NCI-H146 treated with DMSO at 0.1 percent for 48 hours (cell line): ENCODE data around the gene ATP7B.

Experiments
- DNase-seq: peaks from one replicate; lab custom pipeline; 2025; ENCODE audit not compliant: unreplicated experiment; lab: John Stamatoyannopoulos, UW

Gene ATP7B

DNA sequence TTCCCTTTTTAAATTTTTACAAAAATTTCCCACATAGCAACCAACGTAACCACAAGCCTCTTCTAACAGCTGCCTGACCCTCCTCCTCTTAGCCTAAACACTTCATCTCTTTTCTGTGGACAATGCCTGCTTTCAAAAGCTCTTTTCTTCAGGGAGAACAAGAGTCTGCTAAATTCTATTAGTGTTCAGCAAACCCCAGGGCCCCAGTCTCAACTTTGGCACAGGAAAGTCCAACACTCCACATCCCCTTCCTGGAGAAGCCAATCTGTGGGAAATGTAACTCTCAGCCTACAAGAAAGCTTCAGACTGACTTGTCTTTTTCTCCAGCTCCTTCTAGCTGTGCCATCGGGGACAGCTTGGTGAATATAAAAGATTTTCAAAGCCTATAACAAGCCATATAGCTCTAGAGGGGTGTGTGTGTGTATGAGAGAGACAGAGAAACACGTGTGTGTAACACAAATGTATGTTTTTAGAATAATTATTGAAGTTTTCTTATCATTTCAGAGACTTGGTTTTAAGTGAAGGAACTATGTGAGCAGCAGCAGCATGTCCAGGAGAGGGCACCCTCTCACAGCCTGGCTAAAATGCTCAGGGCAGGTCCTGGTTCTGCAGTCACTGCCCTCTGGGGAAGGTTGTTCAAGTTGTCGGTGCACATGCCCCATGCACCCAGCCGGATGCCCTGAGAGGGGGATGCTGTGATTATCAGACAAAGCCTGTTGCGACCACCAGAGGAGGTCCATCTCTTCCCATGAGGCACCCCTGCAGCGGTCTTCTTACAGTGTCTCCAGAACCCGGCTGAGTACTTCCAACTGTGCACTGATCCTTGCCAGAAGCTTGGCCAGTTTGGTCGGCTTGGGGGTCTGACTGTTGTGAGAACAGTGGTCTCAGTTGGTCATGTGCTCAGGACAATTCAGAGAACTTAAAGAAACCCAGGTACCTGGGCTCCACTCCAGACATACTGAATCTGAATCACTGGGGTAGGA is 115.1 kb downstream of the ATP7B start:
- DNase-seq = peak; percentile 13

DNA sequence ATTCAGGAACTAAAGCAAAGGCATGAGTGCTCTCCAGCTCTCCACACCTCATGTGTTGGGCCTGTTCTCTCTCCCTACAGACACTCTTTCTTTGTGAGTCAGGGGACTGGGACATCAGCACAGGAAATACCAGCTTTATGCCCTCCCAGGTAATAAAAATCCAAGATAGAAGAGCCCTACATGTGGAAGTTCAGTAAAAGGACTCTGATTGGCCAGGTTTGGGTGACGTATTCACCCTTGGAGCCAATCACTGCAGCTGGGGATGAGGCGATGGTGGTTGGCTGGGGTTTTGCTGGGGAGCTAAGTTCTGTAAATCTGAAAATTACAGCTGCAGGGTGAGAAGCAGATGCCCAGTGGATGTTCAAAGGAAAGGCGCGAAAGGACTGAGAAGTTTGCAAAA is 117.0 kb downstream of the ATP7B start:
- DNase-seq = no peak

DNA sequence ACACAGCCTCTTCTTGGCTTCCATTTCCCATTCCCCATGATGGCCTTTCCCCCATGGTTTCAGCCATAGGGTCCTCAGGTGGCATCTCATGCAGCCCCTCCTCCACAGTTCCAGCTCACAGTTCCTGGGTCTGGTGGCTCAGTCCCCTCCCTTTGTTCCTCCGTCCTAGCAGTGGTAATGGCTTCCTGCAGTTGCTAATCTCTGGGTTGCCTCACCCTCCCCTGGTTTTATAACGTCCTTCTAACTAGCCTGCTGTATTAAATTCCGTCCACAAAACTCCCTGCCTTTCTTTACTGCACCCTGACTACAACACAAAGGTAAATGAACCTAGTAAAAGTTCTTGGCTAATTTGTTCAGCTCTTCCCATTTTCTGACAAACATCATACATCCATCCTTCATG is 118.6 kb downstream of the ATP7B start:
- DNase-seq = no peak

DNA sequence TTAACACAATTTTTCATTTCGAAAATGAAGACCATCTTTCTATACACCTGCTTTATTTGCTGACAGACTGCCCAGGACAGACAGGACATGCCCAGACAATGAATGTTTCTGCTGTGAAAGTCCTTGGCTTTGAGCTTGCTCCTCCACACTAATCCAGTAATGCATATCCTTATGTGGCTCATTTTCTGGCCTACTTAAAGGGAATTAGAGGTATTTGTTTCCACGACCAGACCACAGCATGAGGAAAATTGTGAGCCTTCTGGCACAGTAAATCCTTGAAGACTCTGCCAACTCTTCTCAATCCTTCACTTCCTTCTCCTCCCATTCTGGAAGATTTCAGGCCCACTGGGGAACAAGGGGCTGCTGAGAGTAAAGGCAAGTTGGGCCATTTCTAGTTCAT is 123.8 kb downstream of the ATP7B start:
- DNase-seq = no peak

DNA sequence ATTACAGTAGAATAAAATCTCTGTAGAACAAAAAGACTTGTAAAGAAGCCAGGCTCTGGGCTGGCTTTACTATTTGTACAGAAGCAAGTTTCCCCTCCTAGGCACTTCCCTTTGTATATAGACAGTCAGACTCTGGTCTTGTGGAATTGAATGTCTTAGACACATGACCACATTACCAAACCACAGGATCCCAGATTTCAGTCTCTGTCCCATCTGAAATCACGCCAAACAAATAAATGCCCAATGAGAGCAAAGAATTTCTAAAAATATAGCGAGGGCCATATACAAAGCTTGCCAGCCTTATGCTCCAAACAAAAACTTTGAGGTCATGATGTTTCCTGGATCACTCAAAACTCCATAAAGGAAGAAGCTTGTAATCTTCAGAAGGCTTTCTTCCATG is 125.6 kb downstream of the ATP7B start:
- DNase-seq = no peak

DNA sequence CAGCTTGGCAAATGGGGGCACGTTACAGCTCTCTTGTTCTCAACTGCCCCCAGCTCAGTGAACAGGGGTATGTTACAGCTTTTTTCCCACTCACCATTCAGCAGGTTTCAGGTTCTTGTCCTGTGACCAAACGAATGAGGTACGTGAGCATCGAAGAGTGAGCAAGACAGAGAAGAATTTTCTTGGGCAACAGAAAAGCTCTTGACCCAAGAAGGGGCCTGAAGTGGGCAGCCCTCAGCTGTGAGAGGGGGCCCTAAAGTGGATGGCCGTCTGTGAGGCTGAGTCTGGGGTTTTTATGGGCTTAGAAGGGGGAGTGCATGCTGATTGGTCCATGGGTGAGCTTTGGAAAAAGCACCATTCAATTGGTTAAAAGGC is 128.0 kb downstream of the ATP7B start:
- no peak for DNase-seq
